Glutamatergic neuron (in vitro differentiated cells): ENCODE measurements around the gene F10. TPM values are rescaled to one million over a fixed set of nuclear protein-coding genes. Genes with fewer than 3 reads are reported as not detected.
A peak's percentile ranks its signal among the peaks of the same experiment; 100 is the strongest.

Experiments
- DNase-seq: peaks from one replicate; pipeline ENCODE4 v3.0.0; 2022
- H3K27ac Mint-ChIP-seq: one replicate; pipeline ENCODE4 v1.8.0; 2020; ENCODE audit warnings: mild to moderate bottlenecking, mixed read lengths, inconsistent platforms; ENCODE audit not compliant: unreplicated experiment
- H3K27me3 Mint-ChIP-seq: one replicate; pipeline ENCODE4 v1.8.0; 2020; ENCODE audit warnings: mild to moderate bottlenecking, moderate library complexity, mixed read lengths, inconsistent platforms; ENCODE audit not compliant: unreplicated experiment
- H3K36me3 Mint-ChIP-seq: one replicate; pipeline ENCODE4 v1.8.0; 2020; ENCODE audit warnings: mild to moderate bottlenecking, mixed read lengths, inconsistent platforms; ENCODE audit not compliant: unreplicated experiment
- H3K4me1 Mint-ChIP-seq: one replicate; pipeline ENCODE4 v1.8.0; 2020; ENCODE audit warnings: mild to moderate bottlenecking, low read depth, mixed read lengths, inconsistent platforms; ENCODE audit not compliant: unreplicated experiment
- H3K4me3 Mint-ChIP-seq: one replicate; pipeline ENCODE4 v1.8.0; 2020; ENCODE audit warnings: mild to moderate bottlenecking, mixed read lengths, inconsistent platforms; ENCODE audit not compliant: unreplicated experiment
- H3K9me3 Mint-ChIP-seq: one replicate; pipeline ENCODE4 v1.8.0; 2020; ENCODE audit warnings: mild to moderate bottlenecking, moderate library complexity, mixed read lengths, inconsistent platforms; ENCODE audit not compliant: unreplicated experiment
- CTCF ChIP-seq: fragments of 200-600 bp; sonication (generic); IDR thresholded peaks from one replicate; pipeline ENCODE4 v1.5.0; 2021; ENCODE audit not compliant: partially characterized antibody, unreplicated experiment
- total RNA-seq: library from RNA; stranded (reverse); fragmentation: NEBNext Ultra II Directional; extraction: Animal tissue kit (Norgen Biotek cat#: 25700); gene quantifications from one replicate; pipeline ENCODE4 v1.2.1, GENCODE V29; 2021; ENCODE audit not compliant: unreplicated experiment

The F10 gene
- total RNA-seq, 1 donor from 2014 or later, result 0.74 TPM

DNA sequence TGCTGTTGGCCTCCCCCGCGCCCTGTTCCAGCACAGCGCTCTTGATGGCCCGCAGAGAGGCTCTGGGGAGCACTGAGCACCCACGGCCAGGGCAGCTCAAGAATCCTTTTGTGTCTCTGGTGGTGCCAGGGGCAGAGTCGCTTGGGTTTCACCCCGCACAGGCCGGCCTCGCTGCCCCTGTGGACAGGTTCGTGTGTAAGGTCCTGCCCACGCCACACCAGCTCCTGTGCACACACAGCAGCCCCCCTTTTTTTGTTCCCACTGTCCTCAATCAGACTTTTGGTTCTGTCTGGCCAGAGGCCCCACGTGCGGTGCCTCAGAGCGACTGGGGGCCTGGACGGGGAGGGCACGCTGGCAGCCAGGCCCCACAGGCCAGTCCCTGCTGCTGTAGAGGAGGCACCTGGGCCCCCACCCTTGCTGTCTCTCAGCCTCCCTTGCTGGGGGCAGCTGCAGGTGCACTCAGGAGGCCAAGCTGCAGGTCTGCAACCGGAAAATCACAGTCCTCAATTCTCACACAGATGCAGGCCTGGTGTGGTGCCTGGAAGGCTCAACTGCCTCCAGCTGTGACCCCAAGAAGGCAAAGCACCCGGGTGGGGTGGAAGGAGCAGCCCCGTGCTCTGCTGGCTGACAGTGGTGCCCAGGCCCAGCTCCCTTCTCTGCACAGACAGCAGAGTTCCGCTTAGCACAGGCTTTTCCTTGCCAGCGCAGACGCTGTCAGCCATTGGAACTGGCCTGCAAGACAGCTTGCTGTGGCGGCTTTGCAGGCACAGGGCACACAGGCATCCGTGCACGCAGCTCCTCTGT lies 29.6 kb upstream of the F10 start:
- H3K4me3 Mint-ChIP-seq, result no peak overlapping the region
- DNase-seq, result peak; percentile 23
- peaks cover 9% of the 10 kb centered on the region for H3K27me3 Mint-ChIP-seq
- H3K9me3 Mint-ChIP-seq, result peaks cover 12% of the 10 kb centered on the region
- no peak overlapping the region for H3K27ac Mint-ChIP-seq
- TF ChIP-seq CTCF, result no peak
- H3K4me1 Mint-ChIP-seq, result peaks cover 5% of the 10 kb centered on the region
- no peaks in the 10 kb centered on the region for H3K36me3 Mint-ChIP-seq

DNA sequence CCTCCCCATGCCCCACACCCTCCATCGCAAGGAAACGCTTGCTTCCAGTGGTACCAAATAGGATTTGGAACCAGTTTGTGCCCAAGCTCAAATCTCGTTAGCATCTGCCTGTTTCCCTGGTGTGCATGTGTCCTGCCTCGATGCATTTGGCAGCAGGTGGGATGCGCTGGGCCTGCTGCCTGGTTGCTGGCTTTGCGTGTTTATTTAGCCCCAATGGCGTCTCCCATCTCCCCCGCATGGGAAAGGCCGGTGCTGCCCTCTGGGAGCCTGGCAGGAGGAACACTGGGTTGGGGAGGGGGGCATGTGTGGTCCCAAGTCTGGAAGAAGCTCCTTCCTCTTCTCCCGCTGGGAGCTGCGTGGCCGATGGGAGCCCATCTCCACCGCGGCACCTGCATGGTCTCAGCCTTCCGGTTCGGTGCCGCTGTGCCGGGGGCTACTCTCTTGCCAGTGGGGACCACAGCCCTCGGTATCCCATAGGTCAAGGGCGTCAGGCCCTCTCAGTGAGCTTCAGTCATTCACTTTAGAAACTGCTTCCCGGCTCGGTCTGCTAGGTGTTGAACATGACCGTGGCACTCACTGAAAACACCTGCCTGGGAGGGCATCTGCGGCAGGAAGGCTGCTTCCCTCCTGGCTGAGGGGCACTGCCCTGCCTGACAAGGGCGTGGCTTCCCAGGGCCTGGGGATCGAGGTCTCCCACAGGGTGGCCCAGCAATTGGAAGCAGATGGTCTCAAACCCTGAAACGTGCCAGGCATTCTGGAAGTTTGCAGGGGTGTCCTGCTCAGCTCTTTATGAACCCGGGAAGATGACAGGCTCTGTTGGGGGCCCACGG lies 28.8 kb upstream of the F10 start:
- no peak for DNase-seq
- no peak overlapping the region for H3K27ac Mint-ChIP-seq
- peaks cover 8% of the 10 kb centered on the region for H3K27me3 Mint-ChIP-seq
- H3K4me3 Mint-ChIP-seq, result no peak overlapping the region
- peaks cover 11% of the 10 kb centered on the region for H3K4me1 Mint-ChIP-seq
- H3K9me3 Mint-ChIP-seq, result peaks cover 12% of the 10 kb centered on the region
- no peak for TF ChIP-seq CTCF
- H3K36me3 Mint-ChIP-seq, result no peaks in the 10 kb centered on the region

DNA sequence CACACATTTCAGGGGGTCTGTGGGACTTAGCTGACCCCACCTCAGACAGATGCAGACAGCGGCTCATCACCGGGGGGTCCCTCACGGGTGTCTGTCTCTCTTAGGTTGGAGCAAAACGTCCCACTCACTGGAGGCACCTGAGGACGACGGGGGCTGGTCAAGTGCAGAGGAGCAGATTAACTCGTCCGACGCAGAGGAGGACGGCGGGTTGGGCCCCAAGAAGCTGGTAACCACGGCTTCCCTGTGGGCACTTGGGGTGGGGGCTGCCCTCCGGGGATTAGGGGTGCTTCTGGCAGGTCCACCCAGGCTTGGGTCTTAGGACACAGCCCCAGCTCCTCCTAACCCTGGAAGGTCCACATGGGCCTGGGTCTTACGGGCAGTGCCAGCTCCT lies 28.2 kb upstream of the F10 start:
- TF ChIP-seq CTCF, result no peak
- peaks cover 16% of the 10 kb centered on the region for H3K4me1 Mint-ChIP-seq
- no peak for DNase-seq
- H3K9me3 Mint-ChIP-seq, result peaks cover 12% of the 10 kb centered on the region
- no peak overlapping the region for H3K4me3 Mint-ChIP-seq
- peaks cover 7% of the 10 kb centered on the region for H3K27me3 Mint-ChIP-seq
- no peak overlapping the region for H3K27ac Mint-ChIP-seq
- H3K36me3 Mint-ChIP-seq, result no peaks in the 10 kb centered on the region

DNA sequence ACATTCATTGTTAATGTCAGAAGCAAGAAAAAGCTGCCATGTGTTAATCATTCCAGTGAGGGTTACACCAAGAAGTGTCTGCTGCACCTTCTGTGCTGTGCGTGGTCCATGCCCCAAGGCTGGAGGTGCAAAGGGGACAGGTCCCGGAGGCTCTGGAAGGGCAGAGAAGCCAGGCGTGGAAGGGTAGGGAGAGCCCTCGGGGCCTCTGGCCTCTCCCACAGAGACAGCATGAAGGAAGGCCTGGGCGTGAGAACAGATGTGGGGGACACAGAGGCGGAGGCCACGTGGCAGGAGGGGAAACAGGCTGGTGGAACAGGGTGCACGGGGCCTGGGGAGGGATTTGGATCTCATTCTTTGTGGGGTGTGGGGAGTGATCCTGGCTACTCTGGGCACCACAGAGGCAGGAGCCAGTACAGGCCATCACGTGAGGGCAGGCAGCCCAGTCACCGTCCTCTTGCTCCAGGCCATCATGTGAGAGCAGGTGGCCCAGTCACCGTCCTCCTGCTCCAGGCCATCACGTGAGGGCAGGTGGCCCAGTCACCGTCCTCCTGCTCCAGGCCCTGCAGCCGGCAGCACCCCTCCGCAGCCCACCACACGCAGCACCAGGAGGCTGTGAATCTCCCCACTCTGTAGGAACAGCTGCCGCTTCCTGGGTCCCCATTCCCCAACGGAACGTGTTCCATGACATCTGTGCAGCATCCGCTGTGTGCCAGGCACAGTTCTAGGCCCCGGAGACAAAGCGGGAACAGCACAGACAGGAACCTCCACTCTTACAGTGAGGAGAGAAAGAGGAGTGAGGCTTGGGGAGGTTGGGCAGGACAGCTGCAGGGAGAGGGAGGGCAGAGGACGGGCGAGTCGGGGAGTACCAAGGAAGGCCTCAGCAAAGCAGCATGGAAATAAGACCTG lies 27.2 kb upstream of the F10 start:
- H3K4me3 Mint-ChIP-seq, result peak overlapping the region; percentile 2

More for the DNA sequence above, 27.2 kb upstream of the F10 start:
- H3K27ac Mint-ChIP-seq, result peak overlapping the region; percentile 34
- H3K4me1 Mint-ChIP-seq, result peaks cover 16% of the 10 kb centered on the region
- no peaks in the 10 kb centered on the region for H3K36me3 Mint-ChIP-seq
- DNase-seq, result no peak
- H3K27me3 Mint-ChIP-seq, result peaks cover 7% of the 10 kb centered on the region
- TF ChIP-seq CTCF, result no peak
- H3K9me3 Mint-ChIP-seq, result peaks cover 12% of the 10 kb centered on the region
